ENCODE results near the gene CABP5.

Gene CABP5

DNA sequence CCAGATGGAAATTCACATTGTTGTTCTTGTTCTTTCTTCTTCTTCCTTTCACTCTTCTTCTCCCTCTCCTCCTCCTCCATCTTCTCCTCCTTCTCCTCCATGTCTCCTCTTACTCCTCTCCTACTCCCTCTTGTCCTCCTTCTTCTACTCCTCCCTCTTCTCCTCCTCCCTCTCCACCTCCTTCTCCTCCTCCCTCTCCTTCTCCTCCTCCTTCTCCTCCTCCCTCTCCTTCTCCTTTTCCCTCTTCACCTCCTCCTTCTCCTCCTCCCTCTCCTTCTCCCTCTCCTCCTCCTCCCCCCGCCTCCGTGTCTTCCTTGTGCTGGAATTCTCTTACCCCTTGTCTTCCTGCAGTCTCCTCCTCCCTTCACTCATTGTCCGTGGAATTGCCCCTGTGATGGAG, 18.4 kb downstream of the CABP5 start:
- H3K4me3 ChIP-seq (ENCODE audit: insufficient read length, low read depth) = no peak overlapping the region
- no peak for DNase-seq (ENCODE audit: low read depth, low spot score)
- no peaks in the 10 kb centered on the region for H3K9me3 ChIP-seq (ENCODE audit: insufficient read depth, low read length)
- H3K36me3 ChIP-seq (ENCODE audit: insufficient read depth, insufficient read length, low read length) = no peaks in the 10 kb centered on the region
- TF ChIP-seq SUZ12 (IDR thresholded peaks at IDR 0.05; ENCODE audit: extremely low read depth, insufficient read depth, insufficient read length) (no peak), ZNF274 (IDR thresholded peaks at IDR 0.05; ENCODE audit: low read depth, low read length) (no peak), YY1 (IDR thresholded peaks at IDR 0.05; ENCODE audit: insufficient read depth, insufficient read length) (no peak)
- H3K27me3 ChIP-seq (ENCODE audit: insufficient read depth, insufficient read length) = no peaks in the 10 kb centered on the region
- no peak overlapping the region for H3K9ac ChIP-seq (ENCODE audit: insufficient read length, low read depth)
- no peaks in the 10 kb centered on the region for H3K4me1 ChIP-seq (ENCODE audit: insufficient read depth, insufficient read length)

DNA sequence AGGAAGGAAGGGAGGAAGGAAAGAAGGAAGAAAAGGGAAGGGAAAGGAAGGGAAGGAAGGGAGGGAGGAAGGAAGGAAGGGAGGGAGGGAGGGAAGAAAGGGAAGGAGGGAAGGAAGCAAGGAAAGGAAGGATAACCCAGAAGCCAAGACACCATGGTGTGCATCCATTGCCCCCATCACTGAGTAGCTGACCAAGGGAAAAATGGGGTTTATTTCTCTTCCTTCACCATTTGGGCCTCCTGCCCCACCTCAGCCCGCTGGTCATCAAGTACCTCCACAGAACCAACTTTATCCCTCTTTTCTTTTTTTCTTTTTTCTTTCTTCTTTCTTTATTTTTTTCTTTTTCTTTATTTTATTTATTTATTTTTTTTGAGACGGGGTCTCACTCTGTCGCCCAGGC, 20.4 kb downstream of the CABP5 start:
- DNase-seq (ENCODE audit: low read depth, low spot score) = no peak
- Histone ChIP-seq H3K9ac (ENCODE audit: insufficient read length, low read depth) (no peak overlapping the region), H3K36me3 (ENCODE audit: insufficient read depth, insufficient read length, low read length) (no peaks in the 10 kb centered on the region), H3K27me3 (ENCODE audit: insufficient read depth, insufficient read length) (no peaks in the 10 kb centered on the region), H3K9me3 (ENCODE audit: insufficient read depth, low read length) (no peaks in the 10 kb centered on the region), H3K4me3 (ENCODE audit: insufficient read length, low read depth) (no peak overlapping the region), H3K4me1 (ENCODE audit: insufficient read depth, insufficient read length) (no peaks in the 10 kb centered on the region)
- TF ChIP-seq ZNF274 (IDR thresholded peaks at IDR 0.05; ENCODE audit: low read depth, low read length) = no peak
- no peak for TF ChIP-seq YY1 (IDR thresholded peaks at IDR 0.05; ENCODE audit: insufficient read depth, insufficient read length)
- no peak for TF ChIP-seq SUZ12 (IDR thresholded peaks at IDR 0.05; ENCODE audit: extremely low read depth, insufficient read depth, insufficient read length)

DNA sequence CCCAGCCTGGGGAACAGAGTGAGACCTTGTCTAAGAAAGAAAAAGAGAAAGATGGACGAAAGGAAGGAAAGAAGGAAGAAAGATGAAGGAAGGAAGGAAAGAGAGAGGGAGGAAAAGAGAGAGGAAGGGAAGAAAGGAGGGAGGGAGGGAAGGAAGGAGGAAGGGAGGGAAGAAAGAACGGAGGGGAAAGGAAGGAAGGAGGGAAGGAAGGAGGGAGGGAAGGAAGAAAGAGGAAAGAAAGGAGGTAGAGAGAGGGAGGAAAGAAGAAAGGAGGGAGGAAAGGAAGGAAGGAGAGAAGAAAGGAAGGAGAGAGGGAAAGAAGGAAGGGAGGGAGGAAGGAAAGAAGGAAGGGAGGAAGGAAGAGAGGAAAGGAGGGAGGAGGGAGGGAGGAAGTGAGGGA, 20.9 kb downstream of the CABP5 start:
- Histone ChIP-seq H3K36me3 (ENCODE audit: insufficient read depth, insufficient read length, low read length) (no peaks in the 10 kb centered on the region), H3K4me3 (ENCODE audit: insufficient read length, low read depth) (no peak overlapping the region)

DNA sequence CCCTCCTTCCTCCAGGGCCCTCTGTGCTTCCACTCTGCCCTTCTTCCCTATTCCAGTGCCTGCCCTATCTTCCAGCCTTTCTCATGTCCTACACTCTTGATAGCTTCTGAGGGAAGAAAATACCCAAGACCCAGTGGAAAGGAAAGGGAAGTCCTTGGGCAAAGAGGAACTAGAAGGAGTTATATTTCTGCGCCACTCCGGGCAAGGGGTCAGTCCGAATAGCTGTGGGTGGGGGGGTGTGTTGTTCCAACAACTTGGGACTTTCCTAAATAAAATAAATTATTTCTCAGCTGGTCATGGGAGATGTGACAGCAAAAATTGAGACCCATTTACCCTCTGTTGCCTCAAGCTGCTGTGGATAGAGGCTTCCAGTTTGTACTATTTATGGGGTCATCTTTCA, 23.2 kb downstream of the CABP5 start:
- no peaks in the 10 kb centered on the region for H3K4me1 ChIP-seq (ENCODE audit: insufficient read depth, insufficient read length)

More for the DNA sequence above, 20.9 kb downstream of the CABP5 start:
- DNase-seq (ENCODE audit: low read depth, low spot score) = no peak
- no peaks in the 10 kb centered on the region for H3K9me3 ChIP-seq (ENCODE audit: insufficient read depth, low read length)
- no peak for TF ChIP-seq YY1 (IDR thresholded peaks at IDR 0.05; ENCODE audit: insufficient read depth, insufficient read length)
- TF ChIP-seq SUZ12 (IDR thresholded peaks at IDR 0.05; ENCODE audit: extremely low read depth, insufficient read depth, insufficient read length) = no peak
- no peak for TF ChIP-seq ZNF274 (IDR thresholded peaks at IDR 0.05; ENCODE audit: low read depth, low read length)
- H3K4me1 ChIP-seq (ENCODE audit: insufficient read depth, insufficient read length) = no peaks in the 10 kb centered on the region
- H3K27me3 ChIP-seq (ENCODE audit: insufficient read depth, insufficient read length) = no peaks in the 10 kb centered on the region
- no peak overlapping the region for H3K9ac ChIP-seq (ENCODE audit: insufficient read length, low read depth)

DNA sequence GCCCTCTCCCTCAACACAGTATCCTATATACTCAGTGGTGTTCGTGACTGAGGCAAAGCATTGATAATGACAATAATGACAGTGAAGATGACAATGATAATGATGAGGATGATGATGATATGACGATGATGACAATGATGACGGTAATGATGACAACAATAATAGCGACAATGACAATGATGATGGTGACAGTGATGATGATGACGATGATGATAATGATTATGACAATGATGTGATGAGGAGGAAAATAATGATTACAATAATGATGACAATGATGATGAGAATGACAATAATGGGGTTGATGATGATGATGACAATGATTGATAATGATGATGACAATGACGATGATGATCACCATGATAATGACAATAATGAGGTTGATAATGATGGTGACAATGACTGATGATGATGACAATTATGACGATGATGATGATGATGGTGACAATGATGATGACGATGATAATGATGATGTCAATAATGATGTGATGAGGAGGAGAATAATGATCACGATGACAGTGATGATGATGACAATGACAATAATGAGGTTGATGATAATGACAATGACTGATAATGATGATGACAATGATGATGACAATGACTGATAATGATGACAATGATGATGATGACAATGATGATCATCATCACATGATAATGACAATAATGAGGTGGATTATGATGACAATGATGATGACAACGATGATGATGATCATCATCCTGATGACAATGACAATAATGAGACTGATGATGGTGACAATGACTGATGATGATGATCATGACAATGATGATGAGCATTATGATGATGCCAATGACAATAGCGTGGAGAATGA, 32.7 kb downstream of the CABP5 start:
- DNase-seq (ENCODE audit: low read depth, low spot score) = no peak
- TF ChIP-seq ZNF274 (IDR thresholded peaks at IDR 0.05; ENCODE audit: low read depth, low read length) = no peak
- TF ChIP-seq YY1 (IDR thresholded peaks at IDR 0.05; ENCODE audit: insufficient read depth, insufficient read length) = no peak
- no peak for TF ChIP-seq SUZ12 (IDR thresholded peaks at IDR 0.05; ENCODE audit: extremely low read depth, insufficient read depth, insufficient read length)
- H3K4me1 ChIP-seq (ENCODE audit: insufficient read depth, insufficient read length) = no peaks in the 10 kb centered on the region
- H3K9me3 ChIP-seq (ENCODE audit: insufficient read depth, low read length) = peaks cover 12% of the 10 kb centered on the region; the same call in 1 of the 2 replicates
- no peak overlapping the region for H3K9ac ChIP-seq (ENCODE audit: insufficient read length, low read depth)
- H3K27me3 ChIP-seq (ENCODE audit: insufficient read depth, insufficient read length) = no peaks in the 10 kb centered on the region
- H3K4me3 ChIP-seq (ENCODE audit: insufficient read length, low read depth) = no peak overlapping the region
- no peaks in the 10 kb centered on the region for H3K36me3 ChIP-seq (ENCODE audit: insufficient read depth, insufficient read length, low read length)

More for the DNA sequence above, 23.2 kb downstream of the CABP5 start:
- no peak overlapping the region for H3K9ac ChIP-seq (ENCODE audit: insufficient read length, low read depth)
- H3K36me3 ChIP-seq (ENCODE audit: insufficient read depth, insufficient read length, low read length) = no peaks in the 10 kb centered on the region
- TF ChIP-seq ZNF274 (IDR thresholded peaks at IDR 0.05; ENCODE audit: low read depth, low read length) (no peak), YY1 (IDR thresholded peaks at IDR 0.05; ENCODE audit: insufficient read depth, insufficient read length) (no peak), SUZ12 (IDR thresholded peaks at IDR 0.05; ENCODE audit: extremely low read depth, insufficient read depth, insufficient read length) (no peak)
- no peaks in the 10 kb centered on the region for H3K27me3 ChIP-seq (ENCODE audit: insufficient read depth, insufficient read length)
- DNase-seq (ENCODE audit: low read depth, low spot score) = no peak
- H3K4me3 ChIP-seq (ENCODE audit: insufficient read length, low read depth) = no peak overlapping the region
- 0 out of 2 replicates have a peak, but pooled peaks cover 5% of the 10 kb centered on the region for H3K9me3 ChIP-seq (ENCODE audit: insufficient read depth, low read length)

DNA sequence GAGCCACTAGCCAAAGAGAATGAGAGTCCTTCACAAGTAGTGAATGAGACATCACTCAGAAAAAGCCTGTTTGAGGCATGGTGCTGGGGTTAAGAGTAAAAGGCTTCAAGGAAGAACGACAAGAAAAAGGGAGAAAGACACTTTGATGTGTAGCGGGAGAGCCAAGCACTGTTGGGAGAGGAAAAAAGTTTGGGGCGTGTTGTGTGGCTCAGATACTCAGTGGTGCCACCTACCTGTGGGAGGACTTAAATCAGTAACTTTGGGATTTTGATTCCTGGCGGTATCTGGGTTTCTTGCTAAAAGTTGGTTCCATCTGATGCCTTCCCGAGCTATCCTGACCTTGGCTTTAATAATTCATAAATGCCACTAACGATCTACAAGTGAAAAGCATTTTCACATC, 37.1 kb downstream of the CABP5 start:
- Histone ChIP-seq H3K27me3 (ENCODE audit: insufficient read depth, insufficient read length) (no peaks in the 10 kb centered on the region), H3K36me3 (ENCODE audit: insufficient read depth, insufficient read length, low read length) (no peaks in the 10 kb centered on the region), H3K9ac (ENCODE audit: insufficient read length, low read depth) (no peak overlapping the region), H3K9me3 (ENCODE audit: insufficient read depth, low read length) (peaks cover 8% of the 10 kb centered on the region; the same call in 1 of the 2 replicates), H3K4me1 (ENCODE audit: insufficient read depth, insufficient read length) (no peaks in the 10 kb centered on the region), H3K4me3 (ENCODE audit: insufficient read length, low read depth) (no peak overlapping the region)
- peak; percentile 13 for DNase-seq (ENCODE audit: low read depth, low spot score)
- TF ChIP-seq SUZ12 (IDR thresholded peaks at IDR 0.05; ENCODE audit: extremely low read depth, insufficient read depth, insufficient read length) (no peak), YY1 (IDR thresholded peaks at IDR 0.05; ENCODE audit: insufficient read depth, insufficient read length) (no peak), ZNF274 (IDR thresholded peaks at IDR 0.05; ENCODE audit: low read depth, low read length) (no peak)

DNA sequence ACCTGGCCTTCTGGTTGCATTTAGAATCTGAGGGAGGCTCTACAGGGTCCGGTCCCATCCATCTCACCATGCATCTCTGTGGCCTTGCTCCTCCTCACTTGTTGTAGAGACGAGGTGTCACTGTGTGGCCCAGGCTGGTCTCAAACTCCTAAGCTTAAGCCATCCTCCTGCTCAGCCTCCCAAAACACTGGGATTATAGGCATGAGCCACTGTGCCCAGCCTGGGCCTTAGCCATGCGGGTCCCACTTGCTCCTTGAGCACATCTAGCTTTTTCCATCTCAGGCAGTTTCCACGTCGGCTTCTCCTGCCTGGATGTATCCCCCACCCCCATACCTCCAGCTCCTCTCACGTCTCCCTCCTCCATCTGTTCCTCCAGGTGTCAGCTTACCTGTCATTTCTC, 39.6 kb downstream of the CABP5 start:
- H3K36me3 ChIP-seq (ENCODE audit: insufficient read depth, insufficient read length, low read length) = no peaks in the 10 kb centered on the region
- H3K27me3 ChIP-seq (ENCODE audit: insufficient read depth, insufficient read length) = no peaks in the 10 kb centered on the region
- H3K9me3 ChIP-seq (ENCODE audit: insufficient read depth, low read length) = peaks cover 12% of the 10 kb centered on the region; the same call in 1 of the 2 replicates

More for the DNA sequence above, 39.6 kb downstream of the CABP5 start:
- no peak for DNase-seq (ENCODE audit: low read depth, low spot score)
- H3K9ac ChIP-seq (ENCODE audit: insufficient read length, low read depth) = no peak overlapping the region
- TF ChIP-seq YY1 (IDR thresholded peaks at IDR 0.05; ENCODE audit: insufficient read depth, insufficient read length) = no peak
- H3K4me1 ChIP-seq (ENCODE audit: insufficient read depth, insufficient read length) = no peaks in the 10 kb centered on the region
- no peak overlapping the region for H3K4me3 ChIP-seq (ENCODE audit: insufficient read length, low read depth)

Measured in NT2/D1 (cell line).